ENCODE measurements around the gene SHISA9. TPM values are rescaled to one million over a fixed set of nuclear protein-coding genes. Genes with fewer than 3 reads are reported as not detected.

SHISA9 gene
- polyA plus RNA-seq, 3 donors, result 0.01 TPM; not detected in 2

DNA sequence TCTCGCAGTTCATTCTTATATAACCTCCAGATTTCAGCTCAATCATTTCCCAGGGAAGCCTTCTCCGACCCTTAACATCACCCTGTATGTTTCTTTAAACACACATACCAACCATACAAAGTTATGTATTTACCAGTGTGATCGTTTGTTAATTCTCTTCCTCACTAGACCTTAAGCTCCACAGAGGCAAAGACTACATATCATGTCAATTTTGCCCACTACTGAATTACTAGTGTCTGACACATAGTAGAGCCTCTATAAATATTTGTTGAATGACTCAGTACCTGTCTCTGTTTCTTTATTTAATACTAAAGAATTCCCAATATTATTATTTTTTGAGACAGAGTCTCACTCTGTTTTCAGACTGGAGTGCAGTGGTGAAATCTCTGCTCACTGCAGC, 137.2 kb downstream of the SHISA9 start:
- H3K36me3 Mint-ChIP-seq, result no peaks in the 10 kb centered on the region
- Histone ChIP-seq H3K4me3 (replicated peaks in 1 of 3; ENCODE audit: low read depth in 2 of 3, low read length in 3 of 3) (no peak overlapping the region), H3K79me2 (ENCODE audit: insufficient read depth, low read length) (no peaks in the 10 kb centered on the region), H3K9me3 (replicated peaks in 1 of 2; ENCODE audit: control insufficient read depth in 1 of 2, insufficient read depth in 1 of 2, low read length in 2 of 2) (peaks cover 9 to 20% of the 10 kb centered on the region in 2 donors), H3K36me3 (replicated peaks in 1 of 2; ENCODE audit: control insufficient read depth in 1 of 2, insufficient read depth in 2 of 2, low read length in 2 of 2) (no peaks in the 10 kb centered on the region), H3K27me3 (ENCODE audit: control insufficient read depth in 2 of 2, insufficient read depth in 2 of 2, low read length in 2 of 2) (no peaks in the 10 kb centered on the region), H3K9ac (ENCODE audit: insufficient read depth, low read length, poor library complexity, severe bottlenecking) (no peak overlapping the region), H3K27ac (ENCODE audit: low read depth in 1 of 2, low read length in 2 of 2) (no peak overlapping the region), H2AFZ (ENCODE audit: insufficient read depth, low read depth, low read length, poor library complexity, severe bottlenecking) (no peak overlapping the region), H3K4me1 (ENCODE audit: control insufficient read depth in 1 of 2, insufficient read depth in 2 of 2, low read length in 2 of 2) (no peaks in the 10 kb centered on the region), H3K4me2 (replicated peaks; ENCODE audit: extremely low read depth, low read length, poor library complexity, severe bottlenecking) (no peak overlapping the region), H4K20me1 (ENCODE audit: insufficient read depth, low read length) (no peaks in the 10 kb centered on the region)
- WGBS (ENCODE audit: insufficient coverage), result 100% methylated on average over 2 of the region's 3 CpGs
- H3K27me3 Mint-ChIP-seq (ENCODE audit: low read depth in 3 of 3), result peaks cover 0 to 7% (median 2%) of the 10 kb centered on the region in 3 donors
- TF ChIP-seq, protein P1, sequence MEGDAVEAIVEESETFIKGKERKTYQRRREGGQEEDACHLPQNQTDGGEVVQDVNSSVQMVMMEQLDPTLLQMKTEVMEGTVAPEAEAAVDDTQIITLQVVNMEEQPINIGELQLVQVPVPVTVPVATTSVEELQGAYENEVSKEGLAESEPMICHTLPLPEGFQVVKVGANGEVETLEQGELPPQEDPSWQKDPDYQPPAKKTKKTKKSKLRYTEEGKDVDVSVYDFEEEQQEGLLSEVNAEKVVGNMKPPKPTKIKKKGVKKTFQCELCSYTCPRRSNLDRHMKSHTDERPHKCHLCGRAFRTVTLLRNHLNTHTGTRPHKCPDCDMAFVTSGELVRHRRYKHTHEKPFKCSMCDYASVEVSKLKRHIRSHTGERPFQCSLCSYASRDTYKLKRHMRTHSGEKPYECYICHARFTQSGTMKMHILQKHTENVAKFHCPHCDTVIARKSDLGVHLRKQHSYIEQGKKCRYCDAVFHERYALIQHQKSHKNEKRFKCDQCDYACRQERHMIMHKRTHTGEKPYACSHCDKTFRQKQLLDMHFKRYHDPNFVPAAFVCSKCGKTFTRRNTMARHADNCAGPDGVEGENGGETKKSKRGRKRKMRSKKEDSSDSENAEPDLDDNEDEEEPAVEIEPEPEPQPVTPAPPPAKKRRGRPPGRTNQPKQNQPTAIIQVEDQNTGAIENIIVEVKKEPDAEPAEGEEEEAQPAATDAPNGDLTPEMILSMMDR (IDR thresholded peaks at IDR 0.05), result no peak
- peaks cover 0 to 8% (median 4%) of the 10 kb centered on the region in 7 donors for H3K9me3 Mint-ChIP-seq
- intact Hi-C loops (cut with micrococcal nuclease), result no loop called here
- H3K27ac Mint-ChIP-seq, result no peak overlapping the region
- DNase-seq, result no peak
- H3K4me3 Mint-ChIP-seq, result no peak overlapping the region
- no peaks in the 10 kb centered on the region for H3K4me1 Mint-ChIP-seq

DNA sequence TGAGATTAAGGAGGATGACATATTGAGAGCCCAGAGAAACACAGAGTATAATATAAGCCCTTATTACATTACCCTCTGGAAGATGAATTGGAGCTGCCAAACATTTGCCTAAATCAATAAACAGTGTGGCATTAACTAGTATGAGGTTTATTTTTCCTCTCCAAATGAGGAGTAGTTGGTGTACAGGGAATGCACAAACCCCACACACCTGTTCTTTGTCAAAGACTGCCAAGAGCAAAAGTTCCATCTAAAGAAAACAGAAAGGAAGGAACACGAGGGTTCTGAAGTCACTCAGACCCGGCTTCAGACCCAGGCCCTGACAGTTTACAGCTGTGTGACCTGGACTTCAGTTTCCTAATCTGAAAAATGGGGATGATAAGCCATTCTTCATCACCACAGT, 138.1 kb downstream of the SHISA9 start:
- Mint-ChIP-seq H3K27ac (no peak overlapping the region), H3K36me3 (no peaks in the 10 kb centered on the region), H3K9me3 (peaks cover 0 to 8% (median 4%) of the 10 kb centered on the region in 7 donors), H3K4me3 (no peak overlapping the region), H3K27me3 (ENCODE audit: low read depth in 3 of 3) (peaks cover 0 to 9% (median 2%) of the 10 kb centered on the region in 3 donors), H3K4me1 (no peaks in the 10 kb centered on the region)
- Histone ChIP-seq H3K27me3 (ENCODE audit: control insufficient read depth in 2 of 2, insufficient read depth in 2 of 2, low read length in 2 of 2) (no peaks in the 10 kb centered on the region), H3K4me3 (replicated peaks in 1 of 3; ENCODE audit: low read depth in 2 of 3, low read length in 3 of 3) (no peak overlapping the region), H3K9me3 (replicated peaks in 1 of 2; ENCODE audit: control insufficient read depth in 1 of 2, insufficient read depth in 1 of 2, low read length in 2 of 2) (peaks cover 9 to 20% of the 10 kb centered on the region in 2 donors), H3K9ac (ENCODE audit: insufficient read depth, low read length, poor library complexity, severe bottlenecking) (no peak overlapping the region), H4K20me1 (ENCODE audit: insufficient read depth, low read length) (no peaks in the 10 kb centered on the region), H3K4me1 (ENCODE audit: control insufficient read depth in 1 of 2, insufficient read depth in 2 of 2, low read length in 2 of 2) (no peaks in the 10 kb centered on the region), H3K79me2 (ENCODE audit: insufficient read depth, low read length) (no peaks in the 10 kb centered on the region), H3K36me3 (replicated peaks in 1 of 2; ENCODE audit: control insufficient read depth in 1 of 2, insufficient read depth in 2 of 2, low read length in 2 of 2) (no peaks in the 10 kb centered on the region), H3K27ac (ENCODE audit: low read depth in 1 of 2, low read length in 2 of 2) (no peak overlapping the region), H3K4me2 (replicated peaks; ENCODE audit: extremely low read depth, low read length, poor library complexity, severe bottlenecking) (no peak overlapping the region), H2AFZ (ENCODE audit: insufficient read depth, low read depth, low read length, poor library complexity, severe bottlenecking) (no peak overlapping the region)
- intact Hi-C loops (cut with micrococcal nuclease), result no loop called here
- WGBS (ENCODE audit: insufficient coverage), result 100% methylated on average over 1 of the region's 2 CpGs
- TF ChIP-seq, protein P1 (IDR thresholded peaks at IDR 0.05), result no peak
- DNase-seq, result no peak

Data from CD14-positive monocyte (primary cell).